Sigmoid colon (tissue), 7 donors: ENCODE data around the gene GCNT2. TPM values are rescaled to one million over a fixed set of nuclear protein-coding genes. Genes with fewer than 3 reads are reported as not detected.

Experiments
- DNase-seq: peaks from one replicate; pipeline ENCODE4 v3.0.0-alpha.2; 2019
- H3K27ac ChIP-seq, 4 donors: fragments of 200-600 bp; sonication (generic); one replicate each; pipeline ENCODE4 v1.5.1; 2016 to 2019; ENCODE audit warnings: mild to moderate bottlenecking in 1 of 4
- H3K27me3 ChIP-seq, 3 donors: fragments of 200-600 bp; sonication (generic); one replicate each; pipeline ENCODE4 v1.5.1; 2019; ENCODE audit warnings: mild to moderate bottlenecking in 1 of 3
- H3K36me3 ChIP-seq, 4 donors: fragments of 200-600 bp; sonication (generic); one replicate each; pipeline ENCODE4 v1.5.1; 2016 to 2019
- H3K4me1 ChIP-seq, 4 donors: fragments of 200-600 bp; sonication (generic); one replicate each; pipeline ENCODE4 v1.5.1; 2017 to 2019
- H3K4me3 ChIP-seq, 4 donors: fragments of 200-600 bp; sonication (generic); one replicate each; pipeline ENCODE4 v1.5.1; 2017 to 2019; ENCODE audit warnings: mild to moderate bottlenecking in 2 of 4, moderate library complexity in 1 of 4
- H3K9me3 ChIP-seq, 4 donors: fragments of 200-600 bp in 3 of 4; sonication (generic) in 3 of 4; one replicate each; pipeline versions ENCODE4 v1.5.1 to v1.6.1; 2013 to 2019
- CTCF ChIP-seq, 4 experiments: fragments of 450-650 bp in 3 of 4; fragments of 200-600 bp in 1 of 4; IDR thresholded peaks; one replicate each; pipeline ENCODE4 v1.5.1; 2016 to 2019; ENCODE audit warnings: antibody characterized with exemption in 4 of 4, mild to moderate bottlenecking in 3 of 4, moderate library complexity in 2 of 4
- EP300 ChIP-seq, 4 donors: sonication (generic); formaldehyde crosslinking; IDR thresholded peaks; one replicate each; pipeline ENCODE4 v1.6.1; 2017; ENCODE audit warnings: antibody characterized with exemption in 4 of 4
- POLR2A ChIP-seq, 2 donors: fragments of 450-650 bp; IDR thresholded peaks; one replicate each; pipeline ENCODE4 v1.6.1; 2016; ENCODE audit warnings: antibody characterized with exemption in 2 of 2, mild to moderate bottlenecking in 2 of 2, moderate library complexity in 2 of 2
- POLR2AphosphoS5 ChIP-seq, 4 donors: sonication (generic); formaldehyde crosslinking; IDR thresholded peaks; one replicate each; pipeline ENCODE4 v1.6.1; 2017; ENCODE audit warnings: antibody characterized with exemption in 4 of 4
- WGBS, 2 donors: extraction: QIAGEN DNeasy Blood & Tissue Kit; methylation state at CpG; one replicate each; pipeline ENCODE4 v1.1.7; 2013; 5-methylcytosine and 5-hydroxymethylcytosine counted together
- intact Hi-C: fragments of 100-400 bp; cut with DNase I; formaldehyde crosslinking; loops from one replicate; pipeline ENCODE4 v1.15.1; 2023
- polyA plus RNA-seq, 3 donors: library from polyadenylated mRNA; stranded (reverse); fragments of 200-250 nt; gene quantifications; one replicate each; pipeline ENCODE4 v1.2.3, GENCODE V29; 2013
- total RNA-seq, 4 donors: library from RNA; depleted of rRNA; stranded (reverse); fragments of >200 nt; gene quantifications; one replicate each; pipeline ENCODE4 v1.1.0, GENCODE V29; 2016
- donor health status: healthy with polysubstance abuse.
- donor health status: Bipolar disorder and iron deficiency.
- donor health status: healthy.

Gene GCNT2
- total and polyA plus RNA-seq, 7 donors, result 2.4 to 26.9 (median 13.2) TPM

GRCh38 chr6:10641528-10641927 is 120.4 kb downstream of the GCNT2 start:
- Histone ChIP-seq H3K9me3 (no peaks in the 10 kb centered on the region), H3K36me3 (no peaks in the 10 kb centered on the region), H3K27me3 (no peaks in the 10 kb centered on the region), H3K4me1 (no peaks in the 10 kb centered on the region), H3K4me3 (no peak overlapping the region), H3K27ac (no peak overlapping the region)
- WGBS, 2 donors, result 89 to 90% methylated on average over 3 of the region's 3 CpGs
- no peak for DNase-seq
- intact Hi-C loops, result no loop called here
- no peak for TF ChIP-seq POLR2AphosphoS5 (IDR thresholded peaks at IDR 0.05)
- TF ChIP-seq CTCF (IDR thresholded peaks at IDR 0.05), result no peak
- TF ChIP-seq EP300 (IDR thresholded peaks at IDR 0.05), result no peak
- no peak for TF ChIP-seq POLR2A (IDR thresholded peaks at IDR 0.05)

DNA sequence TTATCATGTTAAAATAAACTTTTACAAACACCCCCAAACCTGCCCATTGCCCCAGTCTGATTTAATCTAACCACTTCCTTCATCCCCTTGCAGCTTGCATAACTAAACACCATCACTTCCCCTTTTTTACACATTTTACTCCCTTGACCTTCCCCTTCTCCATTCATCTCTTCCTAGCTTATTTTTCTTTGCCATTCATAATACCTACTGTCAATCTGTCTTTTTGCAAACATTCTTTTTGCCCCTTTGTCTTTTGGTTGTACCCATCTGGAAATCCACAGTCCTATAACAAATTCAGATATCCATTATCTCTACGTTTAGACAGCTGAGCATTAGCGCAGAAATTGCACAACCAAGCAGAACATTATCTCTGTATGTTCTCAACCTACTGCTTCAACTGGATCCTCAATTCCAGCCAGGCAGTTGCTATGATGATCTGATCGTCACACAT is 122.1 kb downstream of the GCNT2 start:
- no peaks in the 10 kb centered on the region for H3K36me3 ChIP-seq
- no peaks in the 10 kb centered on the region for H3K9me3 ChIP-seq
- H3K4me3 ChIP-seq, result no peak overlapping the region
- TF ChIP-seq EP300 (IDR thresholded peaks at IDR 0.05) (no peak), CTCF (IDR thresholded peaks at IDR 0.05) (no peak), POLR2AphosphoS5 (IDR thresholded peaks at IDR 0.05) (no peak), POLR2A (IDR thresholded peaks at IDR 0.05) (no peak)
- no peaks in the 10 kb centered on the region for H3K27me3 ChIP-seq
- no peak overlapping the region for H3K27ac ChIP-seq
- no peak for DNase-seq
- 50 to 83% methylated on average over 3 of the region's 3 CpGs for WGBS, 2 donors
- intact Hi-C loops, result no loop called here
- no peaks in the 10 kb centered on the region for H3K4me1 ChIP-seq

- Histone ChIP-seq H3K4me1 (no peaks in the 10 kb centered on the region), H3K27me3 (no peaks in the 10 kb centered on the region), H3K4me3 (no peak overlapping the region), H3K36me3 (no peaks in the 10 kb centered on the region), H3K9me3 (no peaks in the 10 kb centered on the region), H3K27ac (no peak overlapping the region)
- WGBS, 2 donors, result 95 to 97% methylated on average over 1 of the region's 1 CpG
- intact Hi-C loops, result no loop called here
- TF ChIP-seq CTCF (IDR thresholded peaks at IDR 0.05) (no peak), EP300 (IDR thresholded peaks at IDR 0.05) (no peak), POLR2AphosphoS5 (IDR thresholded peaks at IDR 0.05) (no peak), POLR2A (IDR thresholded peaks at IDR 0.05) (no peak)
- no peak for DNase-seq
These were observed 123.1 kb downstream of the GCNT2 start for GRCh38 chr6:10644225-10644624.

- Histone ChIP-seq H3K4me1 (no peaks in the 10 kb centered on the region), H3K9me3 (no peaks in the 10 kb centered on the region), H3K36me3 (no peaks in the 10 kb centered on the region), H3K4me3 (no peak overlapping the region), H3K27me3 (no peaks in the 10 kb centered on the region), H3K27ac (no peak overlapping the region)
- DNase-seq, result no peak
- intact Hi-C loops, result no loop called here
- WGBS, 2 donors, result 54 to 79% methylated on average over 12 of the region's 12 CpGs
- TF ChIP-seq POLR2A (IDR thresholded peaks at IDR 0.05), result no peak
- TF ChIP-seq POLR2AphosphoS5 (IDR thresholded peaks at IDR 0.05), result no peak
- TF ChIP-seq EP300 (IDR thresholded peaks at IDR 0.05), result no peak
- no peak for TF ChIP-seq CTCF (IDR thresholded peaks at IDR 0.05)
These were observed 134.4 kb downstream of the GCNT2 start for GRCh38 chr6:10655508-10656055.
